HG02763 (cell line): ENCODE data around the gene FAM181B.
"Not testable (repeated sequence)": the region's sequence is repeated elsewhere in the genome, so short reads cannot be mapped to it uniquely, and the experiment has no call there.

Source experiments
- ATAC-seq: cut with Tn5 transposase; IDR thresholded peaks from one replicate; pipeline ENCODE4 v1.9.1; 2021; ENCODE audit warnings: mild to moderate bottlenecking, moderate library complexity; ENCODE audit not compliant: unreplicated experiment

FAM181B gene

GRCh38 chr11:82732734-82733443 is 775 bp downstream of the FAM181B start:
- ATAC-seq: no peak

- no peak for ATAC-seq
Measured at GRCh38 chr11:82732348-82732733, 1.3 kb downstream of the FAM181B start.

- ATAC-seq: no peak
Measured at GRCh38 chr11:82731691-82732277, 1.9 kb downstream of the FAM181B start.

- no peak for ATAC-seq
Measured at GRCh38 chr11:82730754-82731153, 2.9 kb downstream of the FAM181B start.

GRCh38 chr11:82730286-82730685 is 3.4 kb downstream of the FAM181B start:
- ATAC-seq: no peak

- ATAC-seq: no peak
Measured at GRCh38 chr11:82724026-82724425, 9.6 kb downstream of the FAM181B start.

GRCh38 chr11:82722231-82722630 is 11.4 kb downstream of the FAM181B start:
- no peak for ATAC-seq

GRCh38 chr11:82720267-82721065 is 13.2 kb downstream of the FAM181B start:
- ATAC-seq: no peak

GRCh38 chr11:82719361-82720105 is 14.1 kb downstream of the FAM181B start:
- ATAC-seq: no peak

GRCh38 chr11:82718821-82719220 is 14.8 kb downstream of the FAM181B start:
- ATAC-seq: no peak

GRCh38 chr11:82718307-82718706 is 15.4 kb downstream of the FAM181B start:
- no peak for ATAC-seq

- ATAC-seq: no peak
Measured at GRCh38 chr11:82714346-82715174, 19.1 kb downstream of the FAM181B start.

GRCh38 chr11:82711648-82712047 is 22.0 kb downstream of the FAM181B start:
- no peak for ATAC-seq

GRCh38 chr11:82703796-82704195 is 29.9 kb downstream of the FAM181B start:
- no peak for ATAC-seq

GRCh38 chr11:82703226-82703625 is 30.4 kb downstream of the FAM181B start:
- ATAC-seq: no peak

GRCh38 chr11:82701847-82702520 is 31.7 kb downstream of the FAM181B start:
- ATAC-seq: no peak

GRCh38 chr11:82698576-82699352 is 34.9 kb downstream of the FAM181B start:
- no peak for ATAC-seq

- ATAC-seq: no peak
Measured at GRCh38 chr11:82692981-82693380, 40.7 kb downstream of the FAM181B start.

GRCh38 chr11:82689347-82689746 is 44.3 kb downstream of the FAM181B start:
- not testable (repeated sequence) for ATAC-seq
